ENCODE data around the gene TMEM181.
A peak's percentile ranks its signal among the peaks of the same experiment; 100 is the strongest.
"Not testable (repeated sequence)": the region's sequence is repeated elsewhere in the genome, so short reads cannot be mapped to it uniquely, and the experiment has no call there.

The TMEM181 gene

GRCh38 chr6:158548418-158549161 is 11.3 kb upstream of the TMEM181 start:
- Mint-ChIP-seq H3K27ac (no peak overlapping the region), H3K9me3 (no peaks in the 10 kb centered on the region), H3K36me3 (ENCODE audit: low read depth) (no peaks in the 10 kb centered on the region), H3K4me1 (ENCODE audit: low read depth) (no peaks in the 10 kb centered on the region), H3K4me3 (no peak overlapping the region), H3K27me3 (peaks cover 10% of the 10 kb centered on the region)
- intact Hi-C loops (cut with micrococcal nuclease): no loop called here

GRCh38 chr6:158552055-158552795 is 7.7 kb upstream of the TMEM181 start:
- Mint-ChIP-seq H3K27ac (no peak overlapping the region), H3K27me3 (peaks cover 11% of the 10 kb centered on the region), H3K4me3 (no peak overlapping the region), H3K4me1 (ENCODE audit: low read depth) (no peaks in the 10 kb centered on the region), H3K36me3 (ENCODE audit: low read depth) (no peaks in the 10 kb centered on the region), H3K9me3 (no peaks in the 10 kb centered on the region)
- intact Hi-C loops (cut with micrococcal nuclease): no loop called here

GRCh38 chr6:158552796-158553138 is 7.1 kb upstream of the TMEM181 start:
- Mint-ChIP-seq H3K27ac (no peak overlapping the region), H3K27me3 (peaks cover 11% of the 10 kb centered on the region), H3K4me1 (ENCODE audit: low read depth) (no peaks in the 10 kb centered on the region), H3K9me3 (no peaks in the 10 kb centered on the region), H3K4me3 (no peak overlapping the region), H3K36me3 (ENCODE audit: low read depth) (no peaks in the 10 kb centered on the region)
- intact Hi-C loops (cut with micrococcal nuclease): no loop called here

DNA sequence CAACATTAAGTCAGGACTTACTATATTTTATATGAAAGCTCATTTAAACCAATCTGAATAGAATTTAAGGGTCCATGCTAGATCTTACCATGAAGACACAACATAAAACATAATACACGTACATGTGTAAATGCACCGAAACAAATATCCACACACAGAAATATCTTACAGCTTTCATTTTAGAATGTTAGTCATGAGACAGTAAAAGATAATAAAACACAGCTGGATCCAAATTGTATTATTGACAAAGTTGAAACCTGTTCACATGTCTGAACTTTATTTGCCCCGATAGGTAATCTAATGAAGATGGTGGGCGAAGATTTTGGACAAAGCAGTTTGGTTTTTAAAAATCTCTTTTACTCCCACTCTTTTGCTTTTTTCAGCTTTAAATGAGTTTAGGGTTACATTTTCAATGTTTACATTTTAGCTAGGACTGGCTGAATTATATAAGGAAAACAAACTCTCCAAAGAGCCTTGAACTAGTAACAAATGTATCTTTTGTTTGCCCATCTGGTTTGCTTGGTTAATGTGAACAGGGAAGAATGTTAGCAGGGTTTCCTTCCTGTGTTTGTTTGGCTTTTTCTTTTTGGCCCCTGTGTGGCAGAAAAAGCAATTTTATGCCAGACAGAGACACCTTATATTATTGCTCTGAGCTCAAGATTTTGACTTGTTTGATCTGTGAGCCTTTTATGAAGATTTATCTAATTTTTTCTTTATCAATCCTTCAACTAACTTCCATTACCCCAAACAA is 5.1 kb upstream of the TMEM181 start:
- Mint-ChIP-seq H3K4me3 (no peak overlapping the region), H3K36me3 (ENCODE audit: low read depth) (no peaks in the 10 kb centered on the region), H3K27ac (no peak overlapping the region), H3K9me3 (no peaks in the 10 kb centered on the region), H3K27me3 (peaks cover 9% of the 10 kb centered on the region), H3K4me1 (ENCODE audit: low read depth) (no peaks in the 10 kb centered on the region)
- intact Hi-C loops (cut with micrococcal nuclease): no loop called here

- Mint-ChIP-seq H3K27me3 (peaks cover 7% of the 10 kb centered on the region), H3K36me3 (ENCODE audit: low read depth) (peaks cover 6% of the 10 kb centered on the region), H3K27ac (no peak overlapping the region), H3K4me1 (ENCODE audit: low read depth) (peaks cover 5% of the 10 kb centered on the region), H3K9me3 (no peaks in the 10 kb centered on the region), H3K4me3 (no peak overlapping the region)
- intact Hi-C loops (cut with micrococcal nuclease): no loop called here
These were observed 3.8 kb upstream of the TMEM181 start for GRCh38 chr6:158556113-158556512.

GRCh38 chr6:158557110-158557509 is 2.8 kb upstream of the TMEM181 start:
- H3K27ac Mint-ChIP-seq; H3K4me3 Mint-ChIP-seq; H3K27me3 Mint-ChIP-seq; H3K9me3 Mint-ChIP-seq; intact Hi-C loops (cut with micrococcal nuclease): not testable (repeated sequence)
- peaks cover 15% of the 10 kb centered on the region for H3K4me1 Mint-ChIP-seq (ENCODE audit: low read depth)
- peaks cover 12% of the 10 kb centered on the region for H3K36me3 Mint-ChIP-seq (ENCODE audit: low read depth)

DNA sequence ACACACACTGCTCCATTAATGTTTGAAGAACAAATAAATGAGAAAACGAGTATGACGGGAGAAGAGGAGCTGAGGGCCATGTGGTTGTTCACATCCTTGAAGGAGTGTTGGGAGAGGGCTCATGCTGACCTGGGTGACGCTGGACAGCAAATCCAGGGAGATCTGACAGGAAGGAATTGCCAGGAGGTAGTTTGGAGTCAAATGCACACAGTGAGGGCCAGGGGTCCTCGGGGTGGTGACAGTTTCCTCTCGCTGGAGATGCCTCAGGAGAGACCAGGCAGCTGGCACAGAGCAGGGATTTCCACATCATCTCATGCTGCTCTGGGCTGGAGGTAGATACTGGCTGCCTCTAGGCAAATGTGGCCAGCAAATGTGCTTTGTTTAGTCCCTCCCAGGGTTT is 2.0 kb upstream of the TMEM181 start:
- Mint-ChIP-seq H3K36me3 (ENCODE audit: low read depth) (peaks cover 12% of the 10 kb centered on the region), H3K9me3 (no peaks in the 10 kb centered on the region), H3K4me3 (no peak overlapping the region), H3K27me3 (peaks cover 4% of the 10 kb centered on the region), H3K4me1 (ENCODE audit: low read depth) (peaks cover 23% of the 10 kb centered on the region), H3K27ac (no peak overlapping the region)
- intact Hi-C loops (cut with micrococcal nuclease): no loop called here

- H3K4me3 Mint-ChIP-seq: no peak overlapping the region
- H3K9me3 Mint-ChIP-seq: no peaks in the 10 kb centered on the region
- H3K36me3 Mint-ChIP-seq (ENCODE audit: low read depth): peaks cover 12% of the 10 kb centered on the region
- intact Hi-C loops (cut with micrococcal nuclease): no loop called here
- peaks cover 4% of the 10 kb centered on the region for H3K27me3 Mint-ChIP-seq
- H3K27ac Mint-ChIP-seq: peak overlapping the region; percentile 91
- peaks cover 28% of the 10 kb centered on the region for H3K4me1 Mint-ChIP-seq (ENCODE audit: low read depth)
These were observed 1.2 kb upstream of the TMEM181 start for GRCh38 chr6:158558415-158559306.

DNA sequence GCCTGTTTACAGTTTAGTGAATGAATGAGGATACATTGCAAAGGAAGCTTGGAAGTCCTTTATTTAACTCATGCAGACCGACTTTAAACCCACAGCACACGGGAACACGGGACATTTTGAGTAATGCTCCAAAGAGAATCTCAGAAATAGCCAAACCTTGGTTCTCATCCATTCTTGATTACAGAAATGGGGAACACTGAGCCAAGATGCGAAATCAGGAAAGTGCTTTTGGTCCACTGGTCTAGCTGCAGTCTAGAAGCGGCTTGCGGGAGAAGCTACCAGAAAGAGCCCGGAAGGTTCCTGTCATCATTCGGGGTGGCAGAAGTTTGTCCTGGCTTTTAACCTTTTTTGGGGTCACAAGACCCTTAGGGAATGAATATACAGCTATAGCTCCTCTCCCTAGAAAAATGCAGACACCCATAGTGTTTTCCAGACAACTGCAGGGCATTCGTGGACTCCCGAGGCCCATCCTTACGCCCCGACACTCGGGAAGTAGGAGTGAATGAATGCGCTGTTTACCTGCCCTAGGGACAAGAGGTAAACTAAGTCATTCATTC is 475 bp upstream of the TMEM181 start:
- Mint-ChIP-seq H3K4me3 (peak overlapping the region; percentile 87), H3K4me1 (ENCODE audit: low read depth) (peaks cover 36% of the 10 kb centered on the region), H3K27me3 (peaks cover 4% of the 10 kb centered on the region), H3K27ac (peak overlapping the region; percentile 91), H3K36me3 (ENCODE audit: low read depth) (peaks cover 12% of the 10 kb centered on the region), H3K9me3 (no peaks in the 10 kb centered on the region)
- intact Hi-C loops (cut with micrococcal nuclease): no loop called here

- intact Hi-C loops (cut with micrococcal nuclease): loop anchor here (2.0 kb wide), 1 partner anchor 24 kb away; no protein-coding TSS in a partner anchor
- Mint-ChIP-seq H3K9me3 (no peaks in the 10 kb centered on the region), H3K4me1 (ENCODE audit: low read depth) (peaks cover 48% of the 10 kb centered on the region), H3K36me3 (ENCODE audit: low read depth) (peaks cover 20% of the 10 kb centered on the region), H3K27me3 (peaks cover 1% of the 10 kb centered on the region), H3K27ac (peak overlapping the region; percentile 91), H3K4me3 (peak overlapping the region; percentile 87)
These were observed 987 bp downstream of the TMEM181 start for GRCh38 chr6:158560836-158561320.

GRCh38 chr6:158561321-158561884 is 1.5 kb downstream of the TMEM181 start:
- Mint-ChIP-seq H3K27me3 (no peaks in the 10 kb centered on the region), H3K27ac (peak overlapping the region; percentile 91), H3K9me3 (no peaks in the 10 kb centered on the region), H3K36me3 (ENCODE audit: low read depth) (peaks cover 25% of the 10 kb centered on the region), H3K4me3 (peak overlapping the region; percentile 87), H3K4me1 (ENCODE audit: low read depth) (peaks cover 53% of the 10 kb centered on the region)
- intact Hi-C loops (cut with micrococcal nuclease): loop anchor here (2.0 kb wide), 1 partner anchor 25 kb away; no protein-coding TSS in a partner anchor

- H3K4me1 Mint-ChIP-seq (ENCODE audit: low read depth): peaks cover 58% of the 10 kb centered on the region
- no peak overlapping the region for H3K4me3 Mint-ChIP-seq
- intact Hi-C loops (cut with micrococcal nuclease): loop anchor here (2.0 kb wide), 1 partner anchor 25 kb away; no protein-coding TSS in a partner anchor
- H3K9me3 Mint-ChIP-seq: no peaks in the 10 kb centered on the region
- no peak overlapping the region for H3K27ac Mint-ChIP-seq
- H3K27me3 Mint-ChIP-seq: no peaks in the 10 kb centered on the region
- peaks cover 30% of the 10 kb centered on the region for H3K36me3 Mint-ChIP-seq (ENCODE audit: low read depth)
These were observed 2.0 kb downstream of the TMEM181 start for GRCh38 chr6:158561938-158562337.

Measured in dendritic cell treated with granulocyte-macrophage colony-stimulating factor and Interleukin-4, amounts not matched to agents 40 ng/mL and 50 ng/mL, for 4 days (primary cell).